GM12891 (cell line): ENCODE data around the gene SSU72.

ENCODE experiments used
- POLR2A ChIP-seq: IDR thresholded peaks from 2 replicates; pipeline ENCODE4 v1.6.1; 2011; ENCODE audit warnings: low read depth, low read length, control low read depth
- POLR2AphosphoS5 ChIP-seq: IDR thresholded peaks from 2 replicates; pipeline ENCODE4 v1.6.1; 2011; ENCODE audit warnings: low read depth, low read length, control low read depth
- TAF1 ChIP-seq: IDR thresholded peaks from 2 replicates; pipeline ENCODE4 v1.6.1; 2011; ENCODE audit warnings: low read depth, low read length, control low read depth

- TF ChIP-seq TAF1 (no peak), POLR2AphosphoS5 (no peak; the same call in 1 of the 2 replicates), POLR2A (peak; percentile 15; the same call in 1 of the 2 replicates)
Measured at GRCh38 chr1:1558591-1558990, 16.1 kb downstream of the SSU72 start.
